ENCODE data around the gene ADAMTS6.

The ADAMTS6 gene

GRCh38 chr5:65117525-65117924 lies 364.2 kb downstream of the ADAMTS6 start:
- DNase-seq (ENCODE audit: insufficient read length, low spot score) = no peak
- TF ChIP-seq PAX5 (IDR thresholded peaks at IDR 0.05; ENCODE audit: insufficient read depth, low read length, severe bottlenecking) (no peak), POLR2AphosphoS5 (IDR thresholded peaks at IDR 0.05; ENCODE audit: low read depth, low read length) (no peak), POLR2A (IDR thresholded peaks at IDR 0.05; ENCODE audit: low read depth, low read length) (no peak), POU2F2 (IDR thresholded peaks at IDR 0.05; ENCODE audit: low read depth, low read length) (no peak), SPI1 (IDR thresholded peaks at IDR 0.05; ENCODE audit: low read depth, low read length) (no peak), TAF1 (IDR thresholded peaks at IDR 0.05; ENCODE audit: low read depth, low read length) (no peak)
- FAIRE-seq = no peak

GRCh38 chr5:65113771-65114170 lies 367.9 kb downstream of the ADAMTS6 start:
- FAIRE-seq = no peak
- DNase-seq (ENCODE audit: insufficient read length, low spot score) = no peak
- TF ChIP-seq POLR2A (IDR thresholded peaks at IDR 0.05; ENCODE audit: low read depth, low read length) = no peak

GRCh38 chr5:65111961-65112658 lies 369.6 kb downstream of the ADAMTS6 start:
- no peak for FAIRE-seq
- TF ChIP-seq POLR2A (IDR thresholded peaks at IDR 0.05; ENCODE audit: low read depth, low read length) = no peak
- no peak for TF ChIP-seq POLR2AphosphoS5 (IDR thresholded peaks at IDR 0.05; ENCODE audit: low read depth, low read length)
- TF ChIP-seq POU2F2 (IDR thresholded peaks at IDR 0.05; ENCODE audit: low read depth, low read length) = no peak
- no peak for TF ChIP-seq SPI1 (IDR thresholded peaks at IDR 0.05; ENCODE audit: low read depth, low read length)
- TF ChIP-seq PAX5 (IDR thresholded peaks at IDR 0.05; ENCODE audit: insufficient read depth, low read length, severe bottlenecking) = no peak
- TF ChIP-seq TAF1 (IDR thresholded peaks at IDR 0.05; ENCODE audit: low read depth, low read length) = no peak
- DNase-seq (ENCODE audit: insufficient read length, low spot score) = no peak

GRCh38 chr5:65108786-65109743 lies 372.7 kb downstream of the ADAMTS6 start:
- FAIRE-seq = no peak
- no peak for DNase-seq (ENCODE audit: insufficient read length, low spot score)
- no peak for TF ChIP-seq POLR2A (IDR thresholded peaks at IDR 0.05; ENCODE audit: low read depth, low read length)
- TF ChIP-seq SPI1 (IDR thresholded peaks at IDR 0.05; ENCODE audit: low read depth, low read length) = no peak

- TF ChIP-seq TAF1 (IDR thresholded peaks at IDR 0.05; ENCODE audit: low read depth, low read length) (no peak), POLR2AphosphoS5 (IDR thresholded peaks at IDR 0.05; ENCODE audit: low read depth, low read length) (no peak), SPI1 (IDR thresholded peaks at IDR 0.05; ENCODE audit: low read depth, low read length) (peak; percentile 55; the same call in 1 of the 2 replicates)
- FAIRE-seq = no peak
Measured at GRCh38 chr5:65105301-65105700, 376.4 kb downstream of the ADAMTS6 start.

GRCh38 chr5:65104831-65105230 lies 376.9 kb downstream of the ADAMTS6 start:
- TF ChIP-seq POU2F2 (IDR thresholded peaks at IDR 0.05; ENCODE audit: low read depth, low read length) (no peak), POLR2AphosphoS5 (IDR thresholded peaks at IDR 0.05; ENCODE audit: low read depth, low read length) (no peak), PAX5 (IDR thresholded peaks at IDR 0.05; ENCODE audit: insufficient read depth, low read length, severe bottlenecking) (no peak), TAF1 (IDR thresholded peaks at IDR 0.05; ENCODE audit: low read depth, low read length) (no peak), POLR2A (IDR thresholded peaks at IDR 0.05; ENCODE audit: low read depth, low read length) (no peak), SPI1 (IDR thresholded peaks at IDR 0.05; ENCODE audit: low read depth, low read length) (no peak)
- FAIRE-seq (peak; percentile 28), DNase-seq (ENCODE audit: insufficient read length, low spot score) (no peak)

More at GRCh38 chr5:65105301-65105700, 376.4 kb downstream of the ADAMTS6 start:
- DNase-seq (ENCODE audit: insufficient read length, low spot score) = no peak

- DNase-seq (ENCODE audit: insufficient read length, low spot score) = no peak
- FAIRE-seq = no peak
- TF ChIP-seq TAF1 (IDR thresholded peaks at IDR 0.05; ENCODE audit: low read depth, low read length) = no peak
- TF ChIP-seq PAX5 (IDR thresholded peaks at IDR 0.05; ENCODE audit: insufficient read depth, low read length, severe bottlenecking) = no peak
- TF ChIP-seq SPI1 (IDR thresholded peaks at IDR 0.05; ENCODE audit: low read depth, low read length) = no peak
- TF ChIP-seq POU2F2 (IDR thresholded peaks at IDR 0.05; ENCODE audit: low read depth, low read length) = no peak
- no peak for TF ChIP-seq POLR2AphosphoS5 (IDR thresholded peaks at IDR 0.05; ENCODE audit: low read depth, low read length)
- no peak for TF ChIP-seq POLR2A (IDR thresholded peaks at IDR 0.05; ENCODE audit: low read depth, low read length)
Measured at GRCh38 chr5:65103756-65104440, 377.8 kb downstream of the ADAMTS6 start.

GRCh38 chr5:65102976-65103711 lies 378.6 kb downstream of the ADAMTS6 start:
- FAIRE-seq (peak; percentile 38), DNase-seq (ENCODE audit: insufficient read length, low spot score) (peak; percentile 50)
- TF ChIP-seq POLR2A (IDR thresholded peaks at IDR 0.05; ENCODE audit: low read depth, low read length) (peak; percentile 59; the same call in 1 of the 2 replicates), PAX5 (IDR thresholded peaks at IDR 0.05; ENCODE audit: insufficient read depth, low read length, severe bottlenecking) (no peak), SPI1 (IDR thresholded peaks at IDR 0.05; ENCODE audit: low read depth, low read length) (0 out of 2 replicates have a peak, but pooled peaks have one; percentile 4)

GRCh38 chr5:65102371-65102975 lies 379.2 kb downstream of the ADAMTS6 start:
- no peak for DNase-seq (ENCODE audit: insufficient read length, low spot score)
- no peak for FAIRE-seq
- TF ChIP-seq POLR2AphosphoS5 (IDR thresholded peaks at IDR 0.05; ENCODE audit: low read depth, low read length) = no peak

All from GM12891 (cell line).